GM18858 (cell line): ENCODE results near the gene CRYBB3.
"Not testable (repeated sequence)": the region's sequence is repeated elsewhere in the genome, so short reads cannot be mapped to it uniquely, and the experiment has no call there.

Experiments
- ATAC-seq: cut with Tn5 transposase; IDR thresholded peaks from one replicate; pipeline ENCODE4 v1.9.1; 2021; ENCODE audit not compliant: unreplicated experiment

Gene CRYBB3

DNA sequence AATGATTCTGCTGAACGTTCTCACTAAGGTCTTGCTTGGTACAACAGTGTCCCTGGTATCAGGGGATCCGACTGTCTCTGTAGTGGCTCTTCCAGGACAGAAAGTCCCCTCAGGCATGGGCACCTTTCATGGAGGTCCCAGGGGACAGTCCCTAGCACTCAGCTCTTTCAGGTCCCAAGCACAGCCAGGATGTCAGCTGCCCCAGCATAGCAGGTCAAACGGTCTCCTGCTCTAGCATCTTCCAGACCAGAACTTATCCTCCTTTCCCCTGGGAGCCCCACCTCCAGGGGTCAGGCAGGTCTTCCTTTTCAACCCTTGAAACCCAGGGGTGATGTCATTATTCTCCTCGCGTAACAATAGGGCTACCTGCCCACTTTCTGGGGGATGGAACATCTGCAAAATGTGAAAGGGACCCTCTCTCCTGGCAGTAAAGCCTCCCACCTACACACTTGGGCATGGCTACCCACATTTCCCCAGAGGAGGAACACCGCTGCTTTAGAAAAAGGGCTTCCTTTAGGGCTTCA is 24.7 kb upstream of the CRYBB3 start:
- ATAC-seq: no peak

DNA sequence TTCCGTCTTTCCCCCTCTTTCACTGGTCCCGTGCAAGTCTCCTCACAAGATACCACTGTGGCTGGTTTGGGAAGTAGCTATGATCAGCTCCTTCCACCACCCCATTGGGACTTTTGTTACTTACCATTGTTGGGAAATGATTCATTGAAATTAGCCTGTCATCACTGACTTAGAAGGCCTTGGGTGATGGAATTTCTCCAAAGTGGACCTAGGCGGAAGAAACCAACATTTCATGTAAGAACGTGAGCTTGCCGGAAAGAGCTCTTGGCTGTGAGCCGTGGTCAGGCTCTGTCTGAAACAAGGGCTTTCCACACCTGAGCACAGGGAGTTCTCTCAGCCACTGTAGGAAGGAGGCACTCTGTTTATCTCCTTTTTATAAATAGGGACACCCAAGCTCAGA is 23.5 kb upstream of the CRYBB3 start:
- ATAC-seq: no peak

DNA sequence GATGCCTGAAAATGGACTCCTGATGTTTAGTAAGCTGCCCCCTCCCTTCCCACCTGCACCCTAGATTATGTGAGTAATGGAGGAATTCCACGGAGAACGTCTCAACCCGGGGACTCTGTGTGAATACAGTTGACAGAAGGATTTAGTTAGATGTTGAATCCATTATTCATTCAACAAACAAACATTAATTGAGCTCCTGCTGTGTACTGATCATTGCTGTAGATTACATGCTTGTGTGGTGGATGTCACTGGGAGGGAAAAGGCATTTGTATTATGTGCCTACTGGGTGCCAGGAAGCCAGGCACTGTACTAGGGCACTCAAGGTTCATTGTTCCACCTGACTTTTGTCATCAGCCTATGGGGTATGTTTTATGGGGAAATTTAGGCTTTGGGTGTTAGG is 22.9 kb upstream of the CRYBB3 start:
- ATAC-seq: no peak

DNA sequence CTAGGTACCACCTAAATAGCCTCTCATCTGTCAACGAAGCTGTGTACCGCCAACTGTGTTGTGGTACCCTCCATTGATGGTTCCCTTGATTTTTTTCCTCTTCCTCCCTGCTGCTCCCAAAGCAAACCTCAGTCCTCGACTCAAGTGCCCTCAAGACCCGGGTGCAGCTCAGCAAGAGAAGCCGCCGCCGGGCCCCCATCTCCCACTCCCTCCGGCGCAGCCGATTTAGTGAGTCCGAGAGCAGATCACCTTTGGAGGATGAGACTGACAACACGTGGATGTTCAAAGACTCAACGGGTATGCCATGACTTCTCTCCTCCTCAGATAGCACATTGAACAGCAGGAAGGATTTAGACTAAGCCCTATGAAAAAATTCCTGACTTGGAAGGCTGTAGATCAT is 22.4 kb upstream of the CRYBB3 start:
- no peak for ATAC-seq

DNA sequence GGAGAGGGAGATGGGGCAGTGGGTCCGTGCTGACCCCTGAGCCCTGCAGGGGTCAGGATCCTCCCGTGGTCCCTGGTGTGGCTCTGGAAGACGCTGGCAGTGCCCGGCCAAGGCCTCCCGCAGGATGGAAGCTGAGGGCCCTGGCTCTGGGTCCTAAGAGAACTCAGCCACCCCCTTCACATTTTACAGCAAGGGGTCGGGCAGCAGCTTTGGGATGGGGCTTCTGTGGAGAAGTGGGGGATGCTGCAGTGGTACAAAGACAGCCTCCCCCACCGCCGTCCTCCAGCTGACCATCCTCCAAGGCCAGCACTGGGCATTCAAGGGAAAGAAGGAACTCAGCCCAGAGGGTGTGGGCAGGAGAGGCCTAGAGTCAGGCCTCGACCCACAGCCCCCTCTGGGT is 21.8 kb upstream of the CRYBB3 start:
- ATAC-seq: no peak

DNA sequence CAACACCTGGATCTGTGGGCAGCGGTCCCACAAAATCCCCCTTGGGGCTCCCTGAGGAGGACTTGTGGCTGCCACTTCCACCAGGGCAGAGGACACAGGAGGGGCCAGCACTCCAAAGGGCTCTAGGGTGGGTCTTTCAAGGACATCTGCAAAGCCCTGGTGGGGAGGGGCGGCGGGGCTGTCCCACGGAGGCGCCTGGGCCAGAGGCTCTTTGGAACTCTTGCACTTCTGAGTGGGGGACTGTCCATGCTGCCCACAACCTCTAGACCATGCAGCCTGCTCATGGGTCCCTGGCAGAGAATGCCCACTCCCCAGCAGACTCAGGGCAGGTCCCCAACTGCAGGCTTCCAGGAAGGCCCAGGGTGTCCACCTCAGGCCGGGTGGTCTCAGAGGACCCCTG is 21.3 kb upstream of the CRYBB3 start:
- not testable (repeated sequence) for ATAC-seq

DNA sequence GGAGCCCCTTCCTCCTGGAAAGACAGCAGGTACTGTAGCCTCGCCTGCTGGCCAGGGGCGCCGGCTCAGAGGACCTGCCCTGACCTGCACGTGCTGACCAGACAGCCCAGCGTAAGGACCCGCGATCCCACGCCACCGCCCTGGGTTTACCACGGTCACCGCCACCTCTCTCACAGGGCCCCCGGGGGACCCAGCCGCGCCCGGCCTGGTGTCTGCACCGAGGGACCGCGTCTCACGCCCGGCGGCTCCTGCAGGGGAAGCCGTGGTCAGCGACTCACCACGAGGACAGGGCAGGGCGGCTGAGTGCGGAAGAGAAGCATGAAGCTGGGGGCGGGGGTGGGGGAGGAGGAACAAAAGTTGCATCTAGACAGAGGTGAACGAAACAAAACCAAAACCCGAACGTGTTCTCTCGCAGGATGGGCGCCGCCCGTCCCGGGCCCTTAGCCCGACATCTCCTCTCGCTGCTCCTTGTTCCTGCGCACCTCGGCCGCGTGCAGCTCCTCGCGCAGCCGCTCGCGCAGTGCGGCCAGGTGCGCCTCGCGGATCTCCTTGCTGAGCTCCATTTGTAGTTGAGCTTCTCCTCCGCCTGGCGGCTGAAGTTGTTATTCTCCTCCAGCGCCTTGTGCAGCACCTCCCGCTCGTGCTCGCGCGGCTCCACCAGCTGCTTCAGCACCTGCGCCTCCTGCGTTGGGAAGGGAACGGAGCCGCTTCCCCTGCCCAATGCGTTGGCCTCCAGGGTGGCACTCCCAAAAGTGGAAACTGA is 20.6 kb upstream of the CRYBB3 start:
- not testable (repeated sequence) for ATAC-seq

DNA sequence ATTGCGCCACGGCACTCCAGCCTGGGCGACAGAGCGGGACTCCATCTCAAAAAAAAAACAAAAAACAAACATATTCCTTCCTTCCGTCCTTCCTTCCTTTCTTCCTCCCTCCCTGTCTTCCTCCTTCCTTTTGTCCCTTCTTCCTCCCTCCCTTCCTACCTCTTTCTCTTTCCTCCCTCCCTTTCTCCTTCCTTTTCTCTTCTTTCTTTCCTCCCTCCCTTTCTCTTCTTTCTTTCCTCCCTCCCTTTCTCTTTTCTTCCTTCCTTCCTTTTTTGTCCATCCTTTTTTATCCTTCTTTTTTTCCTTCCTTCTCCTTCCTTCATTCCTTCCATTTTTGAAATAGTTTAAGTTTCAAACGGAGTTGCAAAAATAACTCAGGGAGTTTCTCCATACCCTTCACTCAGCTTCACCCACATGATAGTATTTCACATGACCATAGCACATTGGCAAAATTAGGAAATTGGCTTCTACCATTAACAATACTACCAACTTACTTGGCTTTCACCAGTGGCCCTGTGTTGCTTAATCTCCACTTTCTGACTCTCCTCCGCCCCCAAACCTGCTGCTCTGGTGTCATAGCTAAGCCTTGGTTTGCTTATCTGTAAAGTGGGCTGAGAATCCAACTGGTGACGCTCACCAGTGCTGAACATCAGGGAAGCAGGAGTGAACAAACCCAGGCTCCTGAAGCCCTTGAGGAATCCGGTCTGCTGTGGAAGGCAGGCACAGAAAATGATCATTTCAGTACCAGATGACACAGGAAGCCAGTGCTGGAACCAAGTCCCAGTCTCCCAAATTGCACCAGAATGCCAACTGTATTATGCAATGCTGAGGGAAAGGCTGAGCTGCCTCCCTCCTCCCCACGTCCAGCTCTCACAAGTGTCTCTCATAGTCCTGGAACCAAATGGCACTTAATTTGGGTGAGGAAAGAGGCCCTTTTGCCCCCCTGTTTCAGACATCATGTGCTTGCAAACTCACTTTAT is 17.2 kb upstream of the CRYBB3 start:
- ATAC-seq: no peak

DNA sequence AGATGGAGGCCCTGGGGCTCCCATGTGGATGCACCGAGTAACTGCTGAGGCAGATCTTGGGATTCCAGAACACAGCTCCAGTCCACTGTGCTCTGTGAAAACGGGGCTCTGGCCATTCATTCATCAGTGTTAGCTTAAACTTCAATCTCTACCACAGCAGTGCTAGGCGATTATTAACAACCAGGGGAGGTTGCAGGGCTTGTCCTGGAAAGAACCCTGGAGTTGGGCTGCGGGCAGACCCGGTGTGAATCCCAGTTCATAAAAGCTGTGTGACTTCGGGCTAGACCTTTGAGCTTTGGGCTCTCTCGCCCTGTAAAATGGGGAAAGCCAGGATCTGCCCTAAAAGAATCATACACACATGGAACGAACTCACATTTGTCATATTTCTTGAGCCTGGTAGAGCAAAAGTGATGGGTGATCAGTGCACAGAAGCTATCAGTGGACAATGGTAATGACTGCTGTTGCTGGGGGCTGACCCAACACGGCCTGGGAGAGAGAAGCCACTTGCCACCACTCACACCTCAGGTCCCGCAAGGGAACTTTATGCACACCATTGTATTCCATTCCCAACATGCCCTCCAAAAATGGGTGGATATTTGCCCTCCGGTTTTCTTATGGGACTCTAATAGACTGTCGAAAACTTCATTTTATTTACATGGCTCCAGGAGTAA is 15.6 kb upstream of the CRYBB3 start:
- no peak for ATAC-seq

DNA sequence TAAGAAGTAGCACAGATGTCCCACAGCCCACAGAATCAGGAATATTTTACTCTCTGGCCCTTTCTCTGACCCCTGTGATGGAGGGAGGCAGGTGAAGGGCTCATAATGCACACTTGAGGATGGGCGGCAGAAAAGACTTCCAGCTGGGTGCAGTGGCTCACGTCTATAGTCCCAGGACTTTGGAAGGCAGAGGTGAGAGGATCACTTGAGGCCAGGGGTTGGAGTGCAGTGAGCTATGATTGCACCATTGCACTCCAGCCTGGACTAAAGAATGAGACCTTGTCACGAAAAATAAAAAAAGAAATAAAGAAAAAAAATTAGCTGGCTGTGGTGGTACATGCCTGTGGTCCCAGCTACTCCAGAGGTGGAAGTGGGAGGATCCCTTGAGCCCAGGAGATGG is 13.5 kb upstream of the CRYBB3 start:
- no peak for ATAC-seq

DNA sequence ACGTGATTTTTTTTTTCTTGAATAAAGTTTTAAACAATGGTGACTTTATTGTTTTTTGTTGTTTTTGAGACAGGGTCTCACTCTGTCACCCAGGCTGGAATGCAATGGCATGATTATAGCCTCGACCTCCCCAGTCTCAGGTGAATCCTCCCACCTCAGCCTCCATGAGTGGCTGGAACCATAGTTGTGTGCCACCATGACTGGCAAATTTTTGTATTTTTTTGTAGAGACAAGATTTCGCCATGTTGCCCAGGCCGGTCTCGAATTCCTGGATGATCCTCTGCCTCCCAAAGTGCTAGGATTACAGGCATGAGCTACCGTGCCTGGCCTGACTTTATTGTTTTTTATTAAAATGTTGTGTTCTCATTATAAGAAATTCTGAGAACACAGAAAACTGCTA is 12.2 kb upstream of the CRYBB3 start:
- no peak for ATAC-seq

DNA sequence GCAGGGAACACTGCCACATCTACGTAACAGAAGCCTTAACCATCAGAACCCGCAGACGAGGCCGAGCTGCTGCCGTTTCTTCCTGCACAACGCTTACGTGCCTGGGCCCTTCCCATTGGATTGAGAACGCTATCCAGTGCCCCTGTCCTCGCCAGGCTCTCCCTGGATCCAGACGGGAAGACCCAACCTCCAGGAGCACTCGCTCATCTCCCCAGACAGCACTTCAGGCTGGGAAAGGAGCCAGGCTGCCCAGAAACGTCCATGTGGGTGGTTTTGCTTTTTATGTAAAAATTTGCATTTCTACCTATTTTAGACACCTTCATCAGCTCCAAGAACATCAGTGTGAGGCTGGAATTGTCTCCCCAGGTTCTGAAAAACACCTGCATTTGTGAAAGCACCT is 7.3 kb upstream of the CRYBB3 start:
- ATAC-seq: no peak

DNA sequence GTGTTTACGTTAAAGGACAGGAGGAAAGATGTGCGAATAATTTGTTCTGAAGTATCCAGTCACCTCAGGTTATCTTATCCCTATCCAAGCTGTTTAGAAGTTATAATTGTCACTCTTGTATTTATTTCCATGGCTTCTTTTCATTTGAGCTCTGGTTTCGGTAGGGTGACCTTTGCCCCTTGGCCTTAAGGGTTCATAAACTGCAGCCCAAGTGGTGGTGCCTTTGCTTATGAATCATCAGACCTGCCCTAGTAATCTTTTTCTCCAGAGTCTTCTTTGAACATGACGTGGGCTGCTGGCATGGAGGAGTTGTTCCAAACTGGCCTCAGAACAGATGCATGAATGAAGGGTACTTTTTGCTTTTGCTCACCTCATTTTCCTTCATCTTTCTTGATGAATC is 6.5 kb upstream of the CRYBB3 start:
- no peak for ATAC-seq

DNA sequence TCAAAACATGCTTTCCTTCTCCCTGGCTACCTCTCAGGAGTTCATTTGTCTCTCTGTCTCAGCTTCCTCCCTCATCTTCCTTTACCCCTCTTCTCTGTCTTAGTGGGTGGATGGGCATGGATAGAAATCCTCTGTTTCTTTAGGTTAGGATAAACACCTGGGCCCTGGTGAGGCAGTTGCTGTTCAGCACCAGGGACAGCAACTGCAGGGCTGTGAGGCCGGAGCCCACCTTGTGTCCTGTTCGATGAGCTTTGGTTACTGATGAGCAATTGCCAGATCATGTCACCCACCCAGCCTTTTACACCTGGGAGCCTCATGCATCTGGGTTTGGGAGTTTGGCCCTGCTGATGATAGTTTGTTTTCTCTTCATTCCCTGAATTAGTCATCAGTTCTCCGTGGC is 6.1 kb upstream of the CRYBB3 start:
- no peak for ATAC-seq

DNA sequence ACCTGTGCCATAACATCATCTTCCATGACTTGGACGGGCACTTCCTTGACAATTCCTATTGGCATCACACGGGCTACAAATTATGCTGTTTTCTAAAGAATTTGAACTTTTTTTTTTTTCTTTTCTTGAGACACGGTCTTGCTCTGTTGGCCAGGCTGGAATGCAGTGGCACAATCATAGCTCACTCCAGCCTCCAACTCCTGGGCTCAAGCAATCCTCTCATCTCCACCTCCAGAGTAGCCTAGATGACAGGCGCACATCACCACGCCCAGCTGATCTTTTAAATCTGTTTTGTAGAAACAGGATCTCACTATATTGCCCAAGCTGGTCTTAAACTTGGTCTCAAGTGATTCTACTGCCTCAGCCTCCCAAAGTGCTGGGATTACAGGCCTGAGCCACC is 3.3 kb upstream of the CRYBB3 start:
- no peak for ATAC-seq

DNA sequence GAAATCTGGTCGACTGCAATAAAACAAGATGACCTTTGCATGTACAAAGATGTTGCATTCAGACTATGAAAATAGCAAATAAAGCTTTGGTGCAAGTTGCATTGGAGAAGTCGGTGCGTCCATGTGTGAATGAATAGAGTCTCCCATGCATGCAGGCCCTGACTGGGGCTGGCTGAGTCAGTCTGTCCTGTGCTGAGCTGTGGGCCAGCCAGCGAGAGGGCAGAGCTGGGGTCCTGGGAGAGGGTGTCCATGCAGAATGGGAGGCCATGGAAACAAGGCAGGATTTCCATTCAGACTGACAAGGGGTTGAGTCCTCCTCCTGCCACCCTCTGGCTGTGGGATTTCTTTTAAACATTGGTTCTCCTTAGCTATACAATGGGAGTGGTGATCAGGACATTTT is 2.3 kb upstream of the CRYBB3 start:
- ATAC-seq: no peak

DNA sequence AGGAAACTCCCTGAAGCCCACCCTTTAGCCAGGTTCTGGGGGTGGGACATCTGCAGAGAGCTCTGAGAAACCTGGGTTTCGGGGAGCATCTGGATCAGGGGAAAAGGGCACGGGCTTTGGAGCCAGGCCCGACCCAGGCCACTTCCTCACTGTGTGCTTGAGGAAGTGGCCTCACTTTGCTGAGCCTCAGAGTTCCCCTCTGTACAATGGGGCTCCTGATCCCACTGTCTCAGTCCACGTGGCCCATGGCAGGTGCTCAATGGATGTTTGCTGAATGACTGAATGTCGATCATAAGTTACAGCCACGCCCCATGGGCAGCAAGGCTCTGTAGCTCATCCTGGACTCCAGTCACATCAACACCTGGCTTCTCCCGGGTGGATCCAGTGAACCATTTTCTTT is 1.3 kb downstream of the CRYBB3 start:
- ATAC-seq: no peak

DNA sequence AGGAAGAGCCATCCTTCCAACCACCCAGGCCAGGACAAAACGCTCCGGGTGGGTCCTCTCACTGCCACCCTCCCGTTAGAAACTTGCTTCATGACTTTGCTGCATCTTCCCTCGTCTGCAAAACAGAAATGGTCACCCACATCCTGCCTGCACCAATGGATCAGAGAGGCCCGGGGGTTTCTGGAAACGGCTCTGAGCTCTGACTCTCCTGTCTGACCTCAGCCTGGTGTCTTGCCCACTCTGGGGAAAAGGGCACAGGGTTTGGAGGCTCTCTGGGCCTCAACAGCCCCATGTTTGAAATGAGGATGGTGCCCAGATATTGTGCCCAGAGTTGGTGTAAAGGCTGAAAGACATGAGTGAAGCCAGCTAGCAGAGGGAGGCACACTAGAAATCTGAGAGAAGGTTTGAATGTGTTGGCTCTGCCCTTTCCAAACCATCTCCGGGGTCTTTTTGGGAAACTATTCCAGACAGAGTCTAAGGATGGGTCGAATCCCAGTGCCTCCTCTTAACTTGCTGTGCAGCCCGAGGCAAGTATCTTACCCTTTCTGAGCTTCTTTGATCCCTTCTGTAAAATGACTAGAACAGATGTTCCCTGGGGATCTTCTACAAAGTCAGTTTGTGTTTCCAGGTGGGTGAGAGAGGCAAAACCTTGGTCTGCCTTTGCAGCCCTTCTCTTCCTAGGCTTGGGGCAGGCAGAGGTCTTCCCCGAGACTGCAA is 2.1 kb downstream of the CRYBB3 start:
- ATAC-seq: no peak

DNA sequence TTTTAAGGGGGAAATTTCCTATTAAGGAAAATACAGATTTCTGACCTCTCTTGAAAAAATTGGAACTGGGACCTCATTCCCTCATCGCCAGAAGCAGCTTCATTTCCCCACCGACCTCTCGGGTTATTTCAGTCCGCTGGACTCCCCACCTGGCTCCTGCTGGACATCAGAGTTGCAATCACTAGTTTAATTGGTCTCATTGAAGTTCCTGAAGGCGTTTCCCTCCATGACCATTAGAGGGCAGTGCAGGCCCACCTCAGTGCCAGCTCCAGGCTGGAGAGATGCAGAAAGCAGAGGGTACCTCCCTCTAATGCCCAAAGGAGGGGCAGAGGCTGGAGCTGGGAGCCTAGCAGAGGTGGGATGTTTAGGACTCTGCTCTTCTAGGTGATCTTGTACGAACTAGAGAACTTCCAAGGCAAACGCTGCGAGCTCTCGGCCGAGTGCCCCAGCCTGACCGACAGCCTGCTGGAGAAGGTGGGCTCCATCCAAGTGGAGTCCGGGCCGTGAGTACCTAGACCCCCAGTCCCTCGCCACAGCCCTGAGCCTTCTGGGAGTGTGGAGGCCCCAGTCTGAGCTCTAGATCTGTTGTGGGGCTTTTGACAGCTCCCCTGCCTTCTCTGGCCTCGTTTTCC is 2.7 kb downstream of the CRYBB3 start:
- ATAC-seq: no peak

DNA sequence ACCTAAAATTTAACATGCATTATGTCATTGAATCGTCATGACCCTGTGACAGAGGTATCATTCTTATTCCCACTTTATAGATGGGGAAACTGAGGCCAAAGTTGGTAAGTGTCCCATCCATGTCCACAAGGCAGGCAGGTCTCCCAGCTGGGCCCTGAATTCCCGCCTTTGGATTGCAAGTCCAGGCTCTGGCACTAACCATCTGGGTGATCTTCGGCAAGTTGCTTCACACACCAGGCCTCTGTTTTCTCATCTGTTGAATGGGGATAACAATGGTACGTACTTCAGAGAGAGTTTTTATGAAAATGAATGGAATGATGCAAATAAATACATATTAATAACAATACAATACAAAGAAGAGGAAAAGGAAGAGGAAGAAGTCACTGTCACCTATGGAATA is 3.4 kb downstream of the CRYBB3 start:
- ATAC-seq: no peak
